Body of pancreas (tissue), 4 donors: Measurements from ENCODE around the gene TYW3. TPM values are rescaled to one million over a fixed set of nuclear protein-coding genes. Genes with fewer than 3 reads are reported as not detected.

Source experiments
- ATAC-seq: fragments of 150-250 bp; one replicate; pipeline ENCODE4 v1.9.1; 2016
- DNase-seq, 4 donors: peaks; one replicate each; pipeline ENCODE4 v3.0.0-alpha.2; 2019
- H3K27ac ChIP-seq, 4 donors: fragments of 200-600 bp; sonication (generic); 1 replicate in 3 of 4; 2 replicates in 1 of 4; pipeline versions ENCODE4 v1.5.1 to v1.6.1; 2016 to 2019; ENCODE audit warnings: mild to moderate bottlenecking in 1 of 4, mixed read lengths in 1 of 4, moderate library complexity in 1 of 4
- H3K27me3 ChIP-seq, 2 donors: fragments of 200-600 bp; sonication (generic); one replicate each; pipeline ENCODE4 v1.6.0; 2016; ENCODE audit warnings: mild to moderate bottlenecking in 1 of 2
- H3K36me3 ChIP-seq, 2 donors: fragments of 200-600 bp; sonication (generic); replicated peaks in 1 of 2; 2 replicates each; pipeline ENCODE4 v1.5.1; 2016; ENCODE audit warnings: low read depth in 2 of 2; ENCODE audit not compliant: insufficient read depth in 1 of 2
- H3K4me1 ChIP-seq: fragments of 200-600 bp; sonication (generic); one replicate; pipeline ENCODE4 v1.6.0; 2016
- H3K4me3 ChIP-seq, 2 donors: fragments of 200-600 bp; sonication (generic); 1 replicate in 1 of 2; 2 replicates in 1 of 2; pipeline ENCODE4 v1.5.1; 2016 to 2019
- H3K9me3 ChIP-seq, 3 donors: fragments of 200-600 bp; sonication (generic); 1 replicate in 2 of 3; 2 replicates in 1 of 3; pipeline ENCODE4 v1.5.1; 2016
- CTCF ChIP-seq, 7 experiments: fragments of 450-650 bp in 4 of 7; fragments of 200-600 bp in 3 of 7; sonication (generic) in 3 of 7; IDR thresholded peaks; one replicate each; pipeline ENCODE4 v1.5.1; 2016 to 2019; ENCODE audit warnings: antibody characterized with exemption in 7 of 7
- POLR2A ChIP-seq, 3 donors: fragments of 450-650 bp; IDR thresholded peaks; one replicate each; pipeline ENCODE4 v1.6.1; 2016; ENCODE audit warnings: antibody characterized with exemption in 3 of 3, mild to moderate bottlenecking in 2 of 3
- WGBS, 2 donors: methylation state at CpG; one replicate each; pipeline ENCODE4 v1.1.5; 2017; 5-methylcytosine and 5-hydroxymethylcytosine counted together
- intact Hi-C: fragments of 100-400 bp; cut with DNase I; formaldehyde crosslinking; loops from one replicate; pipeline ENCODE4 v1.15.1; 2023
- total RNA-seq, 2 donors: library from RNA; depleted of rRNA; stranded (reverse); fragments of >200 nt; gene quantifications; one replicate each; pipeline ENCODE4 v1.1.0, GENCODE V29; 2016

Gene TYW3
- total RNA-seq = 10 to 100 TPM in 1 of 2 donors, 1 to 10 TPM in 1; 8.6 to 15.3 TPM

DNA sequence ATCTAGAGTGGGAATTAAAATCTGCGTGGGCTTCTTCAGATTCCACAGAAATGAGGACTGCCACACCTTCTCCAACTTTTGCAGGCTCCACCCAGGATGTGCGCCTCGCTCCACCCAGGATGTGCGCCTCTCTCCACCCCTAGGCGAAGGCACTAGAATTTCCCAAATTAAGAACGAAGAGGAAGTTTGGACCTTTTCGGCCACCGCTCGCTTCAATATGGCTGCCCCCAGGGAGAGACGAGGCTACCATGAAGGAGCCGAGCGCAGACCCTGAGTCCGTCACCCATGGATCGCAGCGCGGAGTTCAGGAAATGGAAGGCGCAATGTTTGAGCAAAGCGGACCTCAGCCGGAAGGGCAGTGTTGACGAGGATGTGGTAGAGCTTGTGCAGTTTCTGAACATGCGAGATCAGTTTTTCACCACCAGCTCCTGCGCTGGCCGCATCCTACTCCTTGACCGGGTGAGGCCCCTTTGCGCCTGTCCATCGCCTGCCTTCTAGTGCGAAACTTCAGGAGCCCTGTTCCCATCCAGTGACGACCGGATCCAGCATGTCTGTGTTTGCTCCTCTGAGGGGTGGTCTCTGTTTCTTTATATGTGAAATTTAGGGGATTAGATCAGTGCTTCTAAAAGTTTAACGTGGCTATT lies at the start of gene TYW3, which contains the start of gene CRYZ:
Gene TYW3 (plus strand): TSS at position 193 of the 644 bp plus-strand sequence. CDS start 93 bp downstream, at position 286.
Gene CRYZ (minus strand): TSS at position 91 of the 644 bp plus-strand sequence. CDS start 8,229 bp downstream, outside the sequence.
- peak; percentile 42 to 86 (median 79) for TF ChIP-seq POLR2A (IDR thresholded peaks at IDR 0.05)
- TF ChIP-seq CTCF (IDR thresholded peaks at IDR 0.05) = peak in 3 of 7 experiments; percentile 29 to 39 (median 33)
- DNase-seq = peak; percentile 87 to 95 (median 91)
- intact Hi-C loops = no loop called here
- 1% methylated on average over 20 to 30 of the region's 30 CpGs for WGBS, 2 donors
- ATAC-seq = peak; percentile 87
- peaks cover 0 to 5% of the 10 kb centered on the region in 2 donors for H3K36me3 ChIP-seq
- H3K9me3 ChIP-seq = no peaks in the 10 kb centered on the region
- no peaks in the 10 kb centered on the region for H3K27me3 ChIP-seq
- peak within 1 kb of the TSS; percentile 65 to 96 (median 90) for H3K27ac ChIP-seq
- peak within 1 kb of the TSS; percentile 12 to 60 for H3K4me3 ChIP-seq
- H3K4me1 ChIP-seq = peaks cover 42% of the 10 kb centered on the region

GRCh38 chr1:74683656-74684055 lies 49.3 kb upstream of the TYW3 start:
- Histone ChIP-seq H3K27ac (no peak overlapping the region), H3K36me3 (no peaks in the 10 kb centered on the region), H3K9me3 (no peaks in the 10 kb centered on the region), H3K4me1 (no peaks in the 10 kb centered on the region), H3K27me3 (no peaks in the 10 kb centered on the region), H3K4me3 (no peak overlapping the region)
- ATAC-seq = no peak
- DNase-seq = no peak
- intact Hi-C loops = no loop called here
- TF ChIP-seq POLR2A (IDR thresholded peaks at IDR 0.05) = no peak
- no peak for TF ChIP-seq CTCF (IDR thresholded peaks at IDR 0.05)

GRCh38 chr1:74684301-74684700 lies 48.7 kb upstream of the TYW3 start:
- intact Hi-C loops = no loop called here
- Histone ChIP-seq H3K27me3 (no peaks in the 10 kb centered on the region), H3K36me3 (no peaks in the 10 kb centered on the region), H3K27ac (no peak overlapping the region), H3K4me1 (peaks cover under 1% of the 10 kb centered on the region), H3K4me3 (no peak overlapping the region), H3K9me3 (no peaks in the 10 kb centered on the region)
- DNase-seq (no peak), ATAC-seq (no peak)
- TF ChIP-seq POLR2A (IDR thresholded peaks at IDR 0.05) (no peak), CTCF (IDR thresholded peaks at IDR 0.05) (no peak)
- 77 to 88% methylated on average over 2 of the region's 2 CpGs for WGBS, 2 donors

DNA sequence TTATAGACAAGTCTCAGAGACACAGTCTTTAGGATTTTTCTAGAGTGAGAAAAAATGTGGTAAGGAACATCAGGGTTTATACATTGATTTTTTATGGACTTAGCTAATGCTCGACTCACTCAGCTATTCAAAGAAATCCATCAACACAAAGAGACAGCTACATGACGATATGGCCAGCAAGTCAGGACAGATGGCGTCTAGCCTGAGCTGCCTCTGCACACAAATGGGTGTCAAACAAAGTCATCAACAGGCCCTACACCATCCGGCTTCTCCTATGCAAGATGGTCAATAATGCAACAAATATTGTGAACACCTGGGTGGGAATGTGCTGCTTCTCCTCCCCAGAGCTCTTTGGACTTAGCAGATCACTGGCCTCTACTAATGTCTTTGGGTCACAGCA lies 46.0 kb upstream of the TYW3 start:
- no peak for ATAC-seq
- intact Hi-C loops = no loop called here
- 52 to 64% methylated on average over 4 of the region's 4 CpGs for WGBS, 2 donors

More for the DNA sequence above, 46.0 kb upstream of the TYW3 start:
- peaks cover 11% of the 10 kb centered on the region for H3K4me1 ChIP-seq
- no peak overlapping the region for H3K27ac ChIP-seq
- no peak for DNase-seq
- no peak for TF ChIP-seq CTCF (IDR thresholded peaks at IDR 0.05)
- TF ChIP-seq POLR2A (IDR thresholded peaks at IDR 0.05) = no peak
- no peaks in the 10 kb centered on the region for H3K27me3 ChIP-seq
- H3K4me3 ChIP-seq = no peak overlapping the region
- H3K9me3 ChIP-seq = no peaks in the 10 kb centered on the region
- no peaks in the 10 kb centered on the region for H3K36me3 ChIP-seq
